B cell (primary cell): ENCODE results near the gene GART. TPM values are rescaled to one million over a fixed set of nuclear protein-coding genes. Genes with fewer than 3 reads are reported as not detected.

Experiments used
- ATAC-seq: fragments of 200-7000 bp; cut with Tn5 transposase; one replicate; pipeline ENCODE4 v1.10.0; 2021; ENCODE audit warnings: low read depth, mild to moderate bottlenecking, moderate number of reproducible peaks, moderate library complexity
- CTCF ChIA-PET: fragments of 350-600 bp; sonication (Branson Sonifier 250); formaldehyde crosslinking; loops from one replicate; lab custom pipeline; 2021; ENCODE audit warnings: antibody characterized with exemption, inconsistent platforms; lab: Charles Lee
- POLR2A ChIA-PET: fragments of 350-600 bp; sonication (Branson Sonifier 250); formaldehyde crosslinking; loops from one replicate; lab custom pipeline; 2021; ENCODE audit warnings: antibody characterized with exemption; lab: Charles Lee
- DNase-seq: peaks from one replicate; pipeline ENCODE4 v3.0.0; 2013
- H2AFZ ChIP-seq: 2 replicates; pipeline ENCODE4 v1.6.1; 2012; ENCODE audit warnings: mild to moderate bottlenecking, low read depth, low read length; ENCODE audit not compliant: insufficient read depth, poor library complexity, severe bottlenecking
- H3K27ac ChIP-seq, 2 donors: 1 replicate in 1 of 2; 2 replicates in 1 of 2; pipeline ENCODE4 v1.5.1; 2012 to 2013; ENCODE audit warnings: low read length in 2 of 2, mild to moderate bottlenecking in 2 of 2, moderate library complexity in 1 of 2
- H3K27me3 ChIP-seq, 4 experiments: fragments of 200-600 bp in 1 of 4; sonication (generic) in 1 of 4; replicated peaks in 1 of 4; 1 replicate in 2 of 4; 2 replicates in 2 of 4; pipeline versions ENCODE4 v1.6.1 to v1.7.0; 2013 to 2016; ENCODE audit warnings: low read length in 3 of 4, mild to moderate bottlenecking in 2 of 4, mixed read lengths in 1 of 4, moderate library complexity in 1 of 4; ENCODE audit not compliant: insufficient read depth in 4 of 4, control insufficient read depth in 3 of 4; ENCODE audit errors: control extremely low read depth in 1 of 4
- H3K36me3 ChIP-seq, 2 experiments: replicated peaks in 1 of 2; 1 replicate in 1 of 2; 2 replicates in 1 of 2; pipeline versions ENCODE4 v1.6.1 to v1.7.1; 2013; ENCODE audit warnings: low read length in 1 of 2; ENCODE audit not compliant: insufficient read depth in 2 of 2, control insufficient read depth in 1 of 2; ENCODE audit errors: control extremely low read depth in 1 of 2, extremely low read depth in 1 of 2
- H3K4me1 ChIP-seq, 2 donors: fragments of 200-600 bp in 1 of 2; sonication (generic) in 1 of 2; 1 replicate in 1 of 2; 2 replicates in 1 of 2; pipeline versions ENCODE4 v1.5.1 to v1.6.1; 2013 to 2017; ENCODE audit warnings: low read length in 2 of 2; ENCODE audit not compliant: control insufficient read depth in 2 of 2, insufficient read depth in 2 of 2
- H3K4me2 ChIP-seq: replicated peaks from 2 replicates; pipeline ENCODE3; 2012; ENCODE audit warnings: mild to moderate bottlenecking, low read depth, low read length; ENCODE audit not compliant: poor library complexity, severe bottlenecking
- H3K4me3 ChIP-seq, 5 experiments: fragments of 200-600 bp in 1 of 5; sonication (generic) in 1 of 5; 1 replicate in 3 of 5; 2 replicates in 2 of 5; pipeline versions ENCODE4 v1.5.1 to v1.7.0; 2011 to 2016; ENCODE audit warnings: low read length in 4 of 5, mild to moderate bottlenecking in 4 of 5, low read depth in 2 of 5, control low read depth in 1 of 5, moderate library complexity in 1 of 5; ENCODE audit not compliant: insufficient read depth in 1 of 5; ENCODE audit errors: control extremely low read depth in 1 of 5, extremely low read depth in 1 of 5
- H3K79me2 ChIP-seq: fragments of 200-600 bp; sonication (generic); one replicate; pipeline ENCODE4 v1.6.0; 2016; ENCODE audit warnings: low read length; ENCODE audit not compliant: control insufficient read depth, insufficient read depth
- H3K9ac ChIP-seq: fragments of 200-600 bp; sonication (generic); 2 replicates; pipeline ENCODE4 v1.6.1; 2017; ENCODE audit warnings: mild to moderate bottlenecking, low read length, moderate library complexity
- H3K9me3 ChIP-seq, 3 donors: one replicate each; pipeline versions ENCODE4 v1.6.1 to v1.7.1; 2013; ENCODE audit warnings: low read length in 2 of 3; ENCODE audit not compliant: control insufficient read depth in 2 of 3, insufficient read depth in 1 of 3; ENCODE audit errors: control extremely low read depth in 1 of 3
- H4K20me1 ChIP-seq: 2 replicates; pipeline ENCODE4 v1.6.0; 2012; ENCODE audit warnings: mild to moderate bottlenecking, low read length; ENCODE audit not compliant: insufficient read depth, control insufficient read depth, poor library complexity, severe bottlenecking
- H3K27ac Mint-ChIP-seq: one replicate; pipeline ENCODE4 v1.8.0; 2021; ENCODE audit warnings: mixed read lengths
- H3K27me3 Mint-ChIP-seq: one replicate; pipeline ENCODE4 v1.8.0; 2021; ENCODE audit warnings: mixed read lengths
- H3K4me1 Mint-ChIP-seq: one replicate; pipeline ENCODE4 v1.8.0; 2021; ENCODE audit warnings: mixed read lengths
- H3K4me3 Mint-ChIP-seq: one replicate; pipeline ENCODE4 v1.8.0; 2021; ENCODE audit warnings: mixed read lengths
- H3K9me3 Mint-ChIP-seq: one replicate; pipeline ENCODE4 v1.8.0; 2022; ENCODE audit warnings: mixed read lengths; ENCODE audit not compliant: insufficient read depth
- EZH2 ChIP-seq: IDR thresholded peaks from 2 replicates; pipeline ENCODE4 v1.6.1; 2012; ENCODE audit warnings: borderline replicate concordance, low read depth, mild to moderate bottlenecking, moderate library complexity, low read length; ENCODE audit not compliant: insufficient read depth, poor library complexity, severe bottlenecking
- WGBS: methylation state at CpG from one replicate; pipeline ENCODE4 v1.1.5; 2013; ENCODE audit warnings: missing lambda C conversion rate; ENCODE audit not compliant: insufficient coverage; 5-methylcytosine and 5-hydroxymethylcytosine counted together
- intact Hi-C: fragments of 100-400 bp; cut with micrococcal nuclease; formaldehyde crosslinking; loops from one replicate; pipeline ENCODE4 v1.10.0; 2022
- polyA plus RNA-seq: library from polyadenylated mRNA; depleted of rRNA; stranded (reverse); fragments of >200 nt; gene quantifications from 2 replicates; pipeline ENCODE4 v1.2.3, GENCODE V29; 2012
- total RNA-seq, 2 donors: library from RNA; stranded (reverse); fragments of 120-200 nt in 1 of 2; gene quantifications; 1 replicate in 1 of 2; 2 replicates in 1 of 2; pipeline versions ENCODE4 v1.2.3 to v1.2.4, GENCODE V29; 2013 to 2022
- TF ChIP-seq, protein P1 (sequence below): fragments of 200-600 bp; IDR thresholded peaks from one replicate; pipeline ENCODE4 v1.8.0; 2022; ENCODE audit warnings: antibody characterized with exemption, mild to moderate bottlenecking

Gene GART
- total and polyA plus RNA-seq, 2 donors (not counting 1 experiment from before 2014, with no cell fraction given) = 8.7 to 58.3 TPM

DNA sequence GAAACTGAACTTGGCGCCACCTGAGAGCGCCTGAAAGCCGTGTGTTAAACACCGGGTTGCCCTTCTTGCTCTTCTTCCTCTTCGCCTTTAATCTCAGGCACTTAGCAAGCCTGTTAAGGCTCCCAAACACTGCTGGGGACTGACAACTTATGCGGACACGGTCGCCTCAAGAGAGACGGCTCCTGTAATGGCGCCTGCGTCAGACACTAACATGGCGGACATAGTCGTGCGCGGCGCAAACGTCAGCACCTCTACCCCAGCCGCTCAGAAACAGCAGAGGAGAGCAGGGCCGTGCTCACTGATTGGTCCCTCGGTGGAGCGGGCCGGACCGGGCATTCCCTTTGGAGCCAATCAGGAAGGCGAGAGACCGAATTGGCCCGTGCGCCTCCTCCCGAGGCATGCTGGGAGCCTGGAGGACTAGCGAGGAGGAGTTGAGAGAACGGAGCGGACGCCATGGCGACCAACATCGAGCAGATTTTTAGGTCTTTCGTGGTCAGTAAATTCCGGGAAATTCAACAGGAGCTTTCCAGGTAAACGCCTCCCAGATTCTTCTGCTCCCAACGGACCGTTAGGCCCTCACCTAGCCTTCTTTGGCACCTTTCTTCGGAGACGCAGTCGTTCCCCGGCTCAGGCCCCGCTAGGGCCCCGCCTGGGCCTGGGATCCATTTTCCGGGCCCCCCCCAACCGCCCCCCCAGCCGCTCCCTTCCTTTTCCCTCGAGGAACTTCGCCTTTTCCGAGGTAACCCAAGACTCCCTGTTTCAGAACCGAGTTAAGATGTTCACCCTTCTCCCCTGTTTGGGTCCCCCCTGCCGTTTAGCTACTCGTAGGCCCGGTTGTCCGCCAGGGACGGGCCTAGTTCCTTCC is 955 bp upstream of the GART start, which contains the start of gene SON:
TSS of gene SON (plus strand) at position 399 of the 865 bp plus-strand sequence. CDS start at position 454, 55 bp downstream.
- no peak for TF ChIP-seq EZH2
- TF ChIP-seq, protein P1, sequence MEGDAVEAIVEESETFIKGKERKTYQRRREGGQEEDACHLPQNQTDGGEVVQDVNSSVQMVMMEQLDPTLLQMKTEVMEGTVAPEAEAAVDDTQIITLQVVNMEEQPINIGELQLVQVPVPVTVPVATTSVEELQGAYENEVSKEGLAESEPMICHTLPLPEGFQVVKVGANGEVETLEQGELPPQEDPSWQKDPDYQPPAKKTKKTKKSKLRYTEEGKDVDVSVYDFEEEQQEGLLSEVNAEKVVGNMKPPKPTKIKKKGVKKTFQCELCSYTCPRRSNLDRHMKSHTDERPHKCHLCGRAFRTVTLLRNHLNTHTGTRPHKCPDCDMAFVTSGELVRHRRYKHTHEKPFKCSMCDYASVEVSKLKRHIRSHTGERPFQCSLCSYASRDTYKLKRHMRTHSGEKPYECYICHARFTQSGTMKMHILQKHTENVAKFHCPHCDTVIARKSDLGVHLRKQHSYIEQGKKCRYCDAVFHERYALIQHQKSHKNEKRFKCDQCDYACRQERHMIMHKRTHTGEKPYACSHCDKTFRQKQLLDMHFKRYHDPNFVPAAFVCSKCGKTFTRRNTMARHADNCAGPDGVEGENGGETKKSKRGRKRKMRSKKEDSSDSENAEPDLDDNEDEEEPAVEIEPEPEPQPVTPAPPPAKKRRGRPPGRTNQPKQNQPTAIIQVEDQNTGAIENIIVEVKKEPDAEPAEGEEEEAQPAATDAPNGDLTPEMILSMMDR = no peak
- ATAC-seq = peak; percentile 88
- peak within 1 kb of the TSS; percentile 82 for H3K4me2 ChIP-seq
- H3K4me1 ChIP-seq = peaks cover 17 to 31% of the 10 kb centered on the region in 2 donors
- H2AFZ ChIP-seq = peak within 1 kb of the TSS; percentile 78
- CTCF ChIA-PET = interaction anchor here (0.5 to 1.2 kb wide), 3 partner anchors 14 to 138 kb away, joined by 3 to 4 read pairs (median 3); partner anchors contain the start of gene TMEM50B
- peak within 1 kb of the TSS; percentile 98 for H3K9ac ChIP-seq
- H3K27ac ChIP-seq = peak within 1 kb of the TSS; percentile 96 to 99
- H3K4me1 Mint-ChIP-seq = peaks cover 43% of the 10 kb centered on the region
- H3K79me2 ChIP-seq = peaks cover 88% of the 10 kb centered on the region
- peak within 1 kb of the TSS; percentile 99 for H3K27ac Mint-ChIP-seq
- peak within 1 kb of the TSS; percentile 69 to 99 (median 89) for H3K4me3 ChIP-seq
- POLR2A ChIA-PET = interaction anchor here (1.0 to 3.3 kb wide), 5 partner anchors 46 to 286 kb away, joined by 3 to 41 read pairs (median 7); partner anchors contain the start of genes DNAJC28, DONSON and TMEM50B
- H3K27me3 ChIP-seq = no peaks in the 10 kb centered on the region
- DNase-seq = peak; percentile 98
- H3K27me3 Mint-ChIP-seq = no peaks in the 10 kb centered on the region
- intact Hi-C loops = loop anchor here (1.0 to 5.0 kb wide), 7 partner anchors 45 to 1074 kb away; partner anchors contain the start of genes CFAP298, DNAJC28, DONSON and RCAN1
- H4K20me1 ChIP-seq = peaks cover 45% of the 10 kb centered on the region
- WGBS = under 1% methylated on average over 56 of the region's 57 CpGs
- H3K9me3 ChIP-seq = no peaks in the 10 kb centered on the region
- no peaks in the 10 kb centered on the region for H3K9me3 Mint-ChIP-seq
- peaks cover 2 to 22% of the 10 kb centered on the region in 2 experiments for H3K36me3 ChIP-seq
- peak within 1 kb of the TSS; percentile 97 for H3K4me3 Mint-ChIP-seq
